T-helper 2 cell (primary cell): ENCODE data around the gene RPS23.

Experiments used
- DNase-seq, 5 experiments: peaks; one replicate each; pipeline versions ENCODE4 v3.0.0 to v3.0.0-alpha.2; 2012 to 2022
- total RNA-seq, 2 donors: gene quantifications; one replicate each; lab custom pipeline; 2026; lab: John Stamatoyannopoulos, UW

RPS23 gene
- 697 to 1,052 reads per million in 2 donors for total RNA-seq

DNA sequence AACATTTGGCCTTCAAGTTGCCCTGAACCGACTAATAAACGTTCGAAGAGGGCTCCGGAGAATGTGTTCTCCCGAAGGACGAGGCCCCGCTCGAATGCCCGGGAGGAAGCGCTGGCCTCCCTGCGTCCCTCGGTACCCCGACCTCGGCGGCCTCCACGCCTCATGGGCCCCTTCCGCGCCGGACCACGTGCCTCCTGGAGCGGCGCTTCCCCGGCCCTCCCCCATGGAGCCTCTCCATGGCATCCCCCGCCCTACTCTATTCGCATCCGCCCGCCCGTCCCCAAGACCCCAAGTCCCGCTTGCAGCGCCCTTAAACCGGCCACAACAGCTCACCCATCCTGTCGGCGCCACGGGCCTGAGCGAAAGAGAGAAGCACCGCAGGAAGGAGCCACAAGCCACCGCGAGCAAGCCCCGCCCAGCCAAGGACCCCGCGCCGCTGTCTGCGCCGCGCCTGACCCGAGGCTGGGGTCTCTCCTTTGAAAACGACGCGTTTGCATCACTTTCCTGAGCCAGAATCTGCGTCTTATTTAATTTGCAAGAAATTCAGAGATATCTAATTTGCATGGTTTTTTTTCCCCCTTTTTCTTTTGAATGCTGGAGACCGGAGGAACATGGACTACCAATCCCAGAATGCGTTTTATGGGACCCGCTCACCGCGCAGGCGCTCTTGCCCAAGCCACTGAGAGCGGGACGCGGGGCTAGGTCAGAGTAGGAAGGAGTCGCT lies at the start of gene RPS23:
Gene RPS23 (minus strand): TSS at position 368 of the 724 bp plus-strand sequence. CDS start 31 bp downstream, at position 337.
- DNase-seq: peak; percentile 59 to 94 (median 79)

DNA sequence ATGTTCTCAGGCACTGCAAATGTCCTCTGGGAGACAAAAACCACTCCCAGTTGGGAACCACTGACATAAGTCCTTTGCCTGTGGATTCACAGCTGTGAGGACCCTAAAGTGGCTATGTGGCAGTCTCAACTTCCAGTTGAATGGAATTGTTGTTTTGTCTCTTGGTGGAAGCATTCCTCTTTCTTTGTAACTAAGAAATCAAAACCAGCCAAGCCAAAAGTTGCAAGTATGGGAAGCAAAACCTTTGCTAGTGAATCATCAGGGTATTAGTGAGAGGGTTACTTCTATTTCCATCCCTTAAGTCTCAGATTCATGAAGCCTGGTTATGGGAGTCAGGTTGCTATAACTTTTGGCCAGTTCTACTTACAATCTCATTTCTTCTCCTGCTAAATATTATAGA lies 49.8 kb upstream of the RPS23 start:
- no peak for DNase-seq

GRCh38 chr5:82325996-82326395 lies 47.8 kb upstream of the RPS23 start:
- no peak for DNase-seq

DNA sequence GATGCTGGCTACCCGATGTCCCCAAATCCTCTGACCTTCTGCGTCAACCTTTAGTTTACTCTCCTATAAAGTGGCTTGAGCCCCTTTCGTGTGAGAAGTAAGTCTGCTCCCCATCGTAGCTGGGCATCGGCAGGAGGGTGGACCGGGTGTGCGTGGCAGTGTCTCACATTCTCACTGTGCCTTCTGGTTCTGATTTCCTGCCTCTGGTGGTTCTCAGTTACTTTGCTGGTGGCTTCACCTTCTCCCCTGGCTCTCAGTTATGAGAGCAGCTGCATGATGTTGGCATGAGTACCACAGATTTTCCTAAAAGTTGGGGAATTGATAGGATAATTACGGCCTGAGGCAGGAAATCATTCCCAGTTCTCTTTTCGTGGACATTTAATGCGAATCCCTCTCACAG lies 47.0 kb upstream of the RPS23 start:
- no peak for DNase-seq

GRCh38 chr5:82320966-82321365 lies 42.8 kb upstream of the RPS23 start:
- no peak for DNase-seq

DNA sequence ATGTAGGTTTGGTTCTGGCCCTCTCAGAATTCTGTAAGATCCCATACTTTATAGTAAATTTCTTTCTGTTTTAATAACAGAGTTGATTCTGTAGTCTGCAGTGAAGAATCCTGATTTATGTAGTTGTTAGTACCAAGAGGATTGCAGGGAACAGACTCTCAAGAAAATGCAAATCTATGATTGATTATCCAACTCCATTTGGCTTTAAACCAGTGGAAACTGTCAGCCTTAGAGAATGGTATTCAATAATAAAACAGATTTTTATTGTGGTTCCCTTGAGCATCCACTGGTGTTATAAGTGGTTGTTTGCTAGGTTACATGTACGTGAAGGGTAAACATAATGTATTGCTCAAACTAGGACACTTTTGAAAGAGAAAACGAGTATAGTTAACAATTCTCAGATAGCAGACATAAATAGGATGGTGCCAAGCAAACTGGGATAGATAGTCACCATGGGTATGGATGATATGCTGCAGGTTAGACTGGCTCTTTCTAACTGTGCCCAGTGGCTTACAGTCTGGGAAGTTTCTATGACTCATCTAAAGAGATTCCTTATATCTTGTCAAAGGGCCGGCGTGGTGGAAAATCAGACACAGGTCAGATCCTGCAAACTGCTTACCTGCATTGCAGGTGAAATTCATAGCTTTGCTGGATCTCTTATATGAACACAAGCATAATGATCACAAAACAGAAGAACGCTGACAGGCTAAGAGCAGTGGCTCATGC lies 41.7 kb upstream of the RPS23 start:
- DNase-seq: no peak

DNA sequence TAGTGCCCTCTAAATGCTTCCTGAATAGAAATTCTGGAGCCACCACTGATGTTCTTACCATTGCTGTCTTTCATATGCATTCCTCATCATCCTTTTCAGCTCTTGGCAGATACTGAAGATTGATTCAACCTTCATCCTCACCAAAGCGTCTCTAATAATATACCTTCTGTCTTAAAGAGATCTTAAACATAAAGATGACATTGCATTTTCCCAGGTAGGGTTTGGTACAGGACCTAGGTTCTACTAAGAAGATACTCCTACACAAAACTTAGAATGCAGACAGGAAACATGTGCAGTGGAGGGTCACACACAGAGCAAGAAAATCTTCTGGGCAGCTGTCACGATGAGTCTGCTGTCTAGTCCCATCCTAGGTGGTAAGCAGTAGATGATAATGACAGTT lies 41.0 kb upstream of the RPS23 start:
- DNase-seq: no peak

DNA sequence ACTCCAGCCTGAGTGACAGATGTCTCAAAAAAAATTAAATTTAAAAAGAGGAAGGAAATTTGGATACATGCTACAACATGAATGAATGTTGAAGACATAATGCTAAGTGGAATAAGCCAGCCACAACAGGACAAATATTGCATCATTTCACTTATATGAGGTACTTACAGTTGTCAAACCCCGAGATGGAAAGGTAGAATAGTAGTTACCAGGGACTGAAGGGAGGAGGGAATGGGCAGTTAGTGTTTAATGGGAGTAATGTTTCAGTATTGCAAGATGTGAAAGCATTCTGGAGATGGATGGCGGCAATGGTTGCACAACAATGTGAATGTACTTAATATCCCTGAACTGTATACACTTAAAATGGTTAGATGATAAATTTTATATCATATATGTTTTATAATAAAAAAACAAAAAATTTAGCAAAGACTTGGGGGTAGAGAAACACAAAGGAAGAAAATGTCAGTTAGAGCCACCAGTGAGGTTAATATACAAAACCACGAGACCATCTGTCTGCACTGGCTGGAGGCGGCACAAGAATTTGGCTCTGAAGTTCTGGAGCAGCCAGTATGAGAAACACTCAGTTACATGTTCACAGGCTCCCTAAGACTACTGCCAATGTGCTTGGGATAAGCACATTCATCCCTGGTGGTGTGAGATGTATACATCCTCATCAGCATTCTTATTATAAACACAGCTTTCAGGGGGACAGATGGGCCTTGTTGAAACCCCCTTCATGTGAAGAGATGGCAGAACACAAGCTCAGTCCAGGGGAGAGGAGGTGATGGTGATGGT lies 37.0 kb upstream of the RPS23 start:
- DNase-seq: no peak

- DNase-seq: no peak
Measured at GRCh38 chr5:82313016-82313415, 34.9 kb upstream of the RPS23 start.

DNA sequence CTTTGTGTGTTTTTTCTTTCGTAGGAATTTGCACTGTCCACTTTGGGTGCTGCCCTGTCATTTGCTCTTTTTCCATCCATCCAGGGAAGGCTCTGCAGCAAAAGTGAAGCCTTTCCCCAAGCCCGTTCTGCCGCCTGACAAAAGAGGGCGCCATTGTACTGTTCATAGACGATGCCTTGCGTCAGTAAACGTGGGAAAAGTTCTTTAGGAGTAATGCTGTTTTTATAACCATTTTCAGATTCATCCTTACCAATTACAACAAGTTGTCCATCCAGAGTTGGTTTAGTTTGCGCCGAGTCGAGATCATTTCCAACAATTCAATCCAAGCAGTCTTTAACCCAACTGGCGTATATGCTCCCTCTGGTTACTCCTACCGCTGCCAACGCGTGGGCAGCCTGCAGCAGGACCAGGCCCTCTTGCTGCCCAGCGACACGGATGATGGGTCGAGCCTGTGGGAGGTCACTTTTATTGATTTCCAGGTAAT lies 34.3 kb upstream of the RPS23 start:
- peak in 2 of 5 experiments; percentile 5 to 30 for DNase-seq

- DNase-seq: no peak
Measured at GRCh38 chr5:82309091-82309531, 31.0 kb upstream of the RPS23 start.

DNA sequence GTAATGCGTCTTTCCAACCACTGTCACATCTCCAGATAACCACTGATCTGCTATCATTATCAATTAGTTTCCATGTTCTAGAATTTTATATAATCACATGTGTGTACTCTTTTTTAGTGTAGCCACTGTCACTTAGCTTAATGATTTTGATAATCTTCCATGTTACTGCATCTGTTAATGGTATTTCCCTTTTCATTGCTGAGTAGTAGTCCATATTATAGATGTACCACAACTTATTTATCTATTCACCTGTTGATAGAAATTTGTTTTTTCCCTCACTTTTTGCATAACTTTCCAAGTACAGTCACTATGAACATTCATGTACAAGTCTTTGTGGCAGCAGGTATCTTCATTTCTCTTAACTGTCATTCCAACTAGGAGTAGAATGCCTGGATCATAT lies 30.3 kb upstream of the RPS23 start:
- DNase-seq: no peak

DNA sequence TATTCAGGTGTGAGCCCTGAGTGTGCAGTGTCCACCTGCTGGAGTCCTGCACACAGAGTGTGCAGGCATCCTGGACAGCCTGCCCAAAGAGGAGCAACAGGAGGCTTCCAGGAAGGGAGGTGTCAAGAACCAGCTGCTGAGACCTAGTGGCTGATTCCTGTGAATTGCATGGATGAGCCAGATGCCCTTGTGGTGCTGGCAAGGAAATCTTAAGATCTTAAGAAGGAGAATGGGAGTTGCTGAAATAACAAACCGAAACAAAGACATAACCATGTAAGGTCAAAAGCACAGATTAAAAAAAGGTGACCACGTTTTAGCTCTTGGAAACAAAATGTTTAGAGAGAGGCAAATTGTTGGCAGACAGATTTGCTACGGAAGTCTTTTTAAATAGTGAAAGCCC lies 29.3 kb upstream of the RPS23 start:
- no peak for DNase-seq

DNA sequence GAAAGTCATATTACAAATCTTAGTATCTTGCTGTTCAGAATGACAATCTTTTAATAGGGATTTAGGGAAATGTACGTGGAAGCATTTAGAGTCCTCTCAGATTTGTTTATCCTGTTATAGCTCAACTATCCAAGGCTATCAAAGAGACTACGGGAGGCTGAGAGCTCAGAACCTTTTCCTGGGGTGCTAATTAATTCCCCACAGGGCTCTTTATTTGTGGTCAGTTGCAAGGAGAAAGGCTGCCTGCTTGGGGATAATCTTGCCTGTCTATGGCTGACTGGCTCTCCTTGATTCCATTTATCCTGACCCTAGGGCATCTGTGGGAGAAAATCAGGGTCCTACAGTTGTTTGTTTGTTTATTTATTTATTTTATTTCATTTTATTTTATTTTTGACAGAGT lies 28.0 kb upstream of the RPS23 start:
- DNase-seq: no peak

DNA sequence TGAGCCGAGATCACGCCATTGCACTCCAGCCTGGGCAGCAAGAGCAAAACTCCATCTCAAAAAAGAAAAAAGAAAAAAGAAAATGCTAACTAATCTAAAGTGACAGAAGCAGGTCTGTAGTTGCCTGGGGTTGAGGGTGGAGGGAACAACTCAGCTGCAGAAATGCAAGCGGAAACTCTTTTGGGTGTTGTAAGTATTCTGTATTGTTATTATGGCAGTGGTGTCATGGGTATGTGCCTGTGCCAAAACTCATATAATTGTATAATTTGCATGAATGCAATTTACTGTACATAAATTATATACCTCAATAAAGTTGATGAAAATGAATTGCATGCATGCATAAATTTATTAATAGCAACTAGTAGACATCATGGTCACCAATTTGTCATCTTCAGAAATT lies 23.0 kb upstream of the RPS23 start:
- no peak for DNase-seq

- DNase-seq: no peak
Measured at GRCh38 chr5:82298668-82299067, 20.5 kb upstream of the RPS23 start.

DNA sequence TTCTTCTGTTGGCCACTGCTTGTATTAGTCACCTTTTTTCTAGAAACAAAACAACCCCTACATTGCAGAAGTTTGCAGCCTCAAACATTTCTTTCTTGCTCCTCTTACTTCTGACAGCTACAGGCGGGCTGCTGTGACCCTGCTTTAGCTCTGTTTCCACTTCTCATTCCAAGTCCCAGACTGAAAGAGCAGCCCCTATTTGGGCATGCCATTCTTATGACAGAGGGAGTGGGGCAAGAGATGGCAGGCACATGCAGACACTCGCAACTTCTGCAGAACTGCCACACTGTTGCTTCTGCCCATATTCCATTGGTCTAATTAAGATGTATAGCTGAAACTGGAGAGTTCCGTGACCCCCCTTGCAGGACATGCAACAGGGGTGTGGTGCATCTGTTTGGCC lies 19.6 kb upstream of the RPS23 start:
- DNase-seq: no peak

- DNase-seq: no peak
Measured at GRCh38 chr5:82296929-82297328, 18.8 kb upstream of the RPS23 start.

- peak in 1 of 5 experiments; percentile 38 for DNase-seq
Measured at GRCh38 chr5:82295959-82296531, 17.9 kb upstream of the RPS23 start.

DNA sequence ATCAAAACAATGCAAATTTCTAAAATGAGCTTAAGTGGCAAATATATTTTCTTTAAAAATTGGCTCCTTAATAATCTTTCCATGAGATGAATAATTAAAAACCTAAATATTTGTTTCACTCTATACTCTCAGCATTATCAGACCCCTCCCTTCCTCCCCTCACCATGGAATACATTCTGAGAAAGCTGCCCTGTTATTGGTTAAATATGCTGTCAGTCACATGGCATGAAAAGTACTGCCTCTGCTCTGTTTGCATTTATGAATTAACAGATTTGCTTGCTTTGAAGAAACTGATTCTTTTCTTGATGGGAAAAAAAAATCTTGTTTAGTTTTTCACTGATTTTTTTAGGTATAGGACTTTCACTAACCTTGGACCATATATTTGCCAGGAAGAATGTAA lies 17.0 kb upstream of the RPS23 start:
- peak in 1 of 5 experiments; percentile 51 for DNase-seq

DNA sequence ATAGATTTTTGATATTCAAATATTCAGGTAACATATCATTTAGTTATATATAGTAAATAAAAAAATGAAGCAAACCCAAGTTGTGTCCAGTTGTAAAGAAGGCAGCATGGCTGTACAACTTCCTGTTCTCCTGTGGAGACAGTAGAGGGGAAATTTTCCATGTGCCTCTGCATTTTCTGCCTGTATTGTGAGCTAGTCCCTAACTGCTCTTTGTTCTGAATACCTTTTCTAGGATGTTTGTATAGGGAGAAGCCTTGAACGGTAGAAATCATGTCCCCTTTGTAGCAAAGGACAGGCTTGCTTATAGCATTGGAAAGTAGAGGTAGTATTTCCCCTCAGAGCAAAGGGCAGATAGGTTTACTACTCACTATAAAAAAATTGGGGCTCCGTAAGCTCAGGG lies 13.3 kb upstream of the RPS23 start:
- no peak for DNase-seq

DNA sequence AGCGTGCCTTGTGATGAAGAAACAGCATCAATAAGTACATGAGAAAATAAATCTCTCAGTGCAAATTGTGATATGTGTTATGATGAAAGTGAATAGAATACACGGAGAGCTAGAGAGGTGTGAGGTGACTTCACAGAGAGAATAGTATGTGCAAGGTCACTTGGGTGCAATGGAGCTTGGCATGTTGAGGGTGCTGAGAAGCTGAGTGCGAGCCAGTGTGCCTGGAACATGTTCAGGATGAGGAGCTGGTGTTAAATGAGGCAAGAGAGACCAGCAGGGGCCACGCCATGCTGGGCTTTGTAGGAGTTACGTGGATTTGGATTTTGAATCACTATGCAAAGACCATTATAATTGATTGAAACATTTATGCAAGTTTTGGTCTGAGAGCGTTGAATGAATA lies 12.8 kb upstream of the RPS23 start:
- no peak for DNase-seq

- DNase-seq: no peak
Measured at GRCh38 chr5:82290005-82290404, 11.9 kb upstream of the RPS23 start.
